Natural killer cell (primary cell): ENCODE measurements around the gene CGA. TPM values are rescaled to one million over a fixed set of nuclear protein-coding genes. Genes with fewer than 3 reads are reported as not detected.

Source experiments
- ATAC-seq, 3 donors: fragments of 150-1000 bp in 2 of 3; fragments of 200-7000 bp in 1 of 3; cut with Tn5 transposase; 1 replicate in 1 of 3; 2 replicates in 2 of 3; pipeline ENCODE4 v1.10.0; 2021; ENCODE audit warnings: mild to moderate bottlenecking in 2 of 3, moderate library complexity in 2 of 3
- DNase-seq, 2 donors: peaks; one replicate each; pipeline versions ENCODE4 v3.0.0 to v3.0.0-alpha.2; 2013 to 2021; ENCODE audit warnings: mixed read lengths in 1 of 2
- H3K27ac ChIP-seq: one replicate; pipeline ENCODE4 v1.5.1; 2013; ENCODE audit warnings: mild to moderate bottlenecking, low read length
- H3K27me3 ChIP-seq: one replicate; pipeline ENCODE4 v1.6.1; 2013; ENCODE audit warnings: low read length; ENCODE audit not compliant: control insufficient read depth, insufficient read depth
- H3K36me3 ChIP-seq: one replicate; pipeline ENCODE4 v1.6.1; 2013; ENCODE audit warnings: low read length; ENCODE audit not compliant: control insufficient read depth, insufficient read depth
- H3K4me1 ChIP-seq: one replicate; pipeline ENCODE4 v1.6.1; 2013; ENCODE audit warnings: low read length; ENCODE audit not compliant: control insufficient read depth, insufficient read depth
- H3K4me3 ChIP-seq: one replicate; pipeline ENCODE4 v1.5.1; 2013; ENCODE audit warnings: low read length
- H3K9me3 ChIP-seq: one replicate; pipeline ENCODE4 v1.6.1; 2013; ENCODE audit warnings: low read length; ENCODE audit not compliant: control insufficient read depth, insufficient read depth
- H3K27ac Mint-ChIP-seq, 2 donors: one replicate each; pipeline ENCODE4 v1.8.0; 2022; ENCODE audit warnings: mild to moderate bottlenecking in 2 of 2, mixed read lengths in 2 of 2, moderate library complexity in 1 of 2
- H3K27me3 Mint-ChIP-seq, 2 donors: one replicate each; pipeline ENCODE4 v1.8.0; 2022; ENCODE audit warnings: low read depth in 2 of 2, mixed read lengths in 2 of 2
- H3K36me3 Mint-ChIP-seq: one replicate; pipeline ENCODE4 v1.8.0; 2022; ENCODE audit warnings: mixed read lengths
- H3K4me1 Mint-ChIP-seq, 2 donors: one replicate each; pipeline ENCODE4 v1.8.0; 2022; ENCODE audit warnings: mixed read lengths in 2 of 2
- H3K4me3 Mint-ChIP-seq: one replicate; pipeline ENCODE4 v1.8.0; 2022; ENCODE audit warnings: mild to moderate bottlenecking, moderate library complexity, mixed read lengths
- H3K9me3 Mint-ChIP-seq, 2 donors: one replicate each; pipeline ENCODE4 v1.8.0; 2022; ENCODE audit warnings: mixed read lengths in 2 of 2
- CTCF ChIP-seq: fragments of 200-600 bp; IDR thresholded peaks from one replicate; pipeline ENCODE4 v1.8.0; 2022; ENCODE audit warnings: antibody characterized with exemption
- WGBS: methylation state at CpG from one replicate; pipeline ENCODE4 v1.1.7; 2013; ENCODE audit warnings: missing lambda C conversion rate; ENCODE audit not compliant: insufficient coverage; 5-methylcytosine and 5-hydroxymethylcytosine counted together
- intact Hi-C: fragments of 100-400 bp; cut with micrococcal nuclease; formaldehyde crosslinking; loops from one replicate; pipeline ENCODE4 v1.14.2; 2022
- total RNA-seq, 4 donors: library from RNA; stranded (reverse); fragments of 120-200 nt in 1 of 4; gene quantifications; one replicate each; pipeline versions ENCODE4 v1.2.3 to v1.2.4, GENCODE V29; 2013 to 2022

Gene CGA
- total RNA-seq, 3 donors from 2014 or later (not counting 1 experiment from before 2014, with no cell fraction given): not detected

- intact Hi-C loops: no loop called here
- Mint-ChIP-seq H3K4me1 (no peaks in the 10 kb centered on the region), H3K36me3 (no peaks in the 10 kb centered on the region), H3K27me3 (peaks cover 8 to 10% of the 10 kb centered on the region in 2 donors), H3K9me3 (no peaks in the 10 kb centered on the region), H3K4me3 (no peak overlapping the region), H3K27ac (no peak overlapping the region)
- Histone ChIP-seq H3K36me3 (no peaks in the 10 kb centered on the region), H3K4me1 (no peaks in the 10 kb centered on the region), H3K27ac (no peak overlapping the region), H3K4me3 (no peak overlapping the region), H3K27me3 (no peaks in the 10 kb centered on the region), H3K9me3 (no peaks in the 10 kb centered on the region)
- ATAC-seq: no peak
- DNase-seq: no peak
- no peak for TF ChIP-seq CTCF
Observed at GRCh38 chr6:87105823-87106222, 10.9 kb upstream of the CGA start.

GRCh38 chr6:87104667-87105066 is 9.8 kb upstream of the CGA start:
- Mint-ChIP-seq H3K4me3 (no peak overlapping the region), H3K9me3 (no peaks in the 10 kb centered on the region), H3K27me3 (peaks cover 5 to 10% of the 10 kb centered on the region in 2 donors), H3K36me3 (no peaks in the 10 kb centered on the region), H3K27ac (no peak overlapping the region), H3K4me1 (no peaks in the 10 kb centered on the region)
- H3K27ac ChIP-seq: no peak overlapping the region
- intact Hi-C loops: no loop called here
- ATAC-seq (no peak), DNase-seq (no peak)
- no peak overlapping the region for H3K4me3 ChIP-seq
- H3K36me3 ChIP-seq: no peaks in the 10 kb centered on the region
- no peak for TF ChIP-seq CTCF
- H3K4me1 ChIP-seq: no peaks in the 10 kb centered on the region
- no peaks in the 10 kb centered on the region for H3K27me3 ChIP-seq
- no peaks in the 10 kb centered on the region for H3K9me3 ChIP-seq
- WGBS: 64% methylated on average over 4 of the region's 4 CpGs

- no peaks in the 10 kb centered on the region for H3K36me3 ChIP-seq
- Mint-ChIP-seq H3K9me3 (no peaks in the 10 kb centered on the region), H3K27me3 (peaks cover 10 to 11% of the 10 kb centered on the region in 2 donors), H3K4me1 (no peaks in the 10 kb centered on the region), H3K4me3 (no peak overlapping the region), H3K27ac (no peak overlapping the region), H3K36me3 (no peaks in the 10 kb centered on the region)
- WGBS: 76% methylated on average over 4 of the region's 4 CpGs
- no peak for TF ChIP-seq CTCF
- no peak for DNase-seq
- intact Hi-C loops: no loop called here
- peaks cover under 1% of the 10 kb centered on the region for H3K27me3 ChIP-seq
- no peaks in the 10 kb centered on the region for H3K4me1 ChIP-seq
- no peak for ATAC-seq
- H3K27ac ChIP-seq: no peak overlapping the region
- H3K9me3 ChIP-seq: no peaks in the 10 kb centered on the region
- no peak overlapping the region for H3K4me3 ChIP-seq
Observed at GRCh38 chr6:87103977-87104601, 9.2 kb upstream of the CGA start.

- peaks cover 5 to 14% of the 10 kb centered on the region in 2 donors for H3K27me3 Mint-ChIP-seq
- ATAC-seq (no peak), DNase-seq (no peak)
- no peak overlapping the region for H3K4me3 ChIP-seq
- H3K9me3 ChIP-seq: no peaks in the 10 kb centered on the region
- intact Hi-C loops: no loop called here
- 8% methylated on average over 1 of the region's 1 CpG for WGBS
- no peak overlapping the region for H3K4me3 Mint-ChIP-seq
- TF ChIP-seq CTCF: no peak
- no peak overlapping the region for H3K27ac Mint-ChIP-seq
- H3K27ac ChIP-seq: no peak overlapping the region
- no peaks in the 10 kb centered on the region for H3K4me1 Mint-ChIP-seq
- no peaks in the 10 kb centered on the region for H3K9me3 Mint-ChIP-seq
- H3K36me3 Mint-ChIP-seq: no peaks in the 10 kb centered on the region
- H3K36me3 ChIP-seq: no peaks in the 10 kb centered on the region
- peaks cover 3% of the 10 kb centered on the region for H3K27me3 ChIP-seq
- no peaks in the 10 kb centered on the region for H3K4me1 ChIP-seq
Observed at GRCh38 chr6:87102151-87102621, 7.3 kb upstream of the CGA start.
